ENCODE measurements around the gene HSPB6.
"Not testable (repeated sequence)": the region's sequence is repeated elsewhere in the genome, so short reads cannot be mapped to it uniquely, and the experiment has no call there.

HSPB6 gene

GRCh38 chr19:35756377-35757230 is at the start of gene HSPB6:
Gene HSPB6 (minus strand): TSS chr19:35757029. CDS start chr19:35757008, 21 bp downstream.
- DNase-seq: peak; percentile 79

- no peak for DNase-seq
Measured at GRCh38 chr19:35806597-35806996, 49.8 kb upstream of the HSPB6 start.

- no peak for DNase-seq
Measured at GRCh38 chr19:35805526-35806102, 48.8 kb upstream of the HSPB6 start.

GRCh38 chr19:35801828-35802227 is 45.0 kb upstream of the HSPB6 start:
- DNase-seq: no peak

- DNase-seq: no peak
Measured at GRCh38 chr19:35797663-35798062, 40.8 kb upstream of the HSPB6 start.

- DNase-seq: no peak
Measured at GRCh38 chr19:35796645-35797542, 40.1 kb upstream of the HSPB6 start.

GRCh38 chr19:35795564-35795963 is 38.7 kb upstream of the HSPB6 start:
- not testable (repeated sequence) for DNase-seq

- no peak for DNase-seq
Measured at GRCh38 chr19:35793381-35794165, 36.7 kb upstream of the HSPB6 start.

- no peak for DNase-seq
Measured at GRCh38 chr19:35792888-35793287, 36.1 kb upstream of the HSPB6 start.

GRCh38 chr19:35792312-35792711 is 35.5 kb upstream of the HSPB6 start:
- DNase-seq: no peak

GRCh38 chr19:35791814-35792279 is 35.0 kb upstream of the HSPB6 start:
- DNase-seq: no peak

- DNase-seq: no peak
Measured at GRCh38 chr19:35790981-35791813, 34.4 kb upstream of the HSPB6 start.

GRCh38 chr19:35789978-35790944 is 33.4 kb upstream of the HSPB6 start:
- no peak for DNase-seq

GRCh38 chr19:35789195-35789977 is 32.6 kb upstream of the HSPB6 start:
- no peak for DNase-seq

GRCh38 chr19:35788205-35788960 is 31.6 kb upstream of the HSPB6 start:
- no peak for DNase-seq

- DNase-seq: no peak
Measured at GRCh38 chr19:35787227-35787799, 30.5 kb upstream of the HSPB6 start.

- DNase-seq: no peak
Measured at GRCh38 chr19:35786299-35787160, 29.7 kb upstream of the HSPB6 start.

Data from fibroblast of skin of right biceps (primary cell).